Fibroblast of mammary gland (primary cell): Measurements from ENCODE around the gene C6orf62.
"Not testable (repeated sequence)": the region's sequence is repeated elsewhere in the genome, so short reads cannot be mapped to it uniquely, and the experiment has no call there.

Source experiments
- DNase-seq: peaks from one replicate; pipeline ENCODE4 v3.0.0-alpha.2; 2010; ENCODE audit warnings: low read depth
- H3K4me3 ChIP-seq: 2 replicates; pipeline ENCODE4 v1.5.1; 2011; ENCODE audit warnings: low read depth, mild to moderate bottlenecking, low read length, moderate library complexity; ENCODE audit not compliant: control insufficient read depth
- CTCF ChIP-seq: conservative IDR thresholded peaks from 2 replicates; pipeline ENCODE4 v1.5.1; 2011; ENCODE audit warnings: low read depth, low read length, inconsistent platforms; ENCODE audit not compliant: control insufficient read depth, insufficient read depth

C6orf62 gene

GRCh38 chr6:24752917-24753492 lies 34.1 kb upstream of the C6orf62 start:
- DNase-seq, result no peak
- no peak for TF ChIP-seq CTCF
- no peak overlapping the region for H3K4me3 ChIP-seq

GRCh38 chr6:24752503-24752902 lies 33.5 kb upstream of the C6orf62 start:
- H3K4me3 ChIP-seq, result no peak overlapping the region
- TF ChIP-seq CTCF, result no peak
- no peak for DNase-seq

- H3K4me3 ChIP-seq, DNase-seq: not testable (repeated sequence)
Observed at GRCh38 chr6:24750878-24751277, 31.9 kb upstream of the C6orf62 start.

- TF ChIP-seq CTCF, result no peak
- H3K4me3 ChIP-seq, result no peak overlapping the region
- no peak for DNase-seq
Observed at GRCh38 chr6:24749297-24749696, 30.3 kb upstream of the C6orf62 start.

GRCh38 chr6:24744911-24745310 lies 26.0 kb upstream of the C6orf62 start:
- TF ChIP-seq CTCF, result no peak
- H3K4me3 ChIP-seq, result no peak overlapping the region
- no peak for DNase-seq

GRCh38 chr6:24743944-24744335 lies 25.0 kb upstream of the C6orf62 start:
- TF ChIP-seq CTCF, result no peak
- no peak overlapping the region for H3K4me3 ChIP-seq
- DNase-seq, result no peak

- no peak for TF ChIP-seq CTCF
- DNase-seq, result peak; percentile 99
- H3K4me3 ChIP-seq, result peak overlapping the region; percentile 21
Observed at GRCh38 chr6:24743265-24743943, 24.4 kb upstream of the C6orf62 start.
